ENCODE data around the gene SERINC5. TPM values are rescaled to one million over a fixed set of nuclear protein-coding genes. Genes with fewer than 3 reads are reported as not detected.
A peak's percentile ranks its signal among the peaks of the same experiment; 100 is the strongest.

SERINC5 gene
- total RNA-seq, 2 experiments from 2014 or later = 115 to 123 TPM

DNA sequence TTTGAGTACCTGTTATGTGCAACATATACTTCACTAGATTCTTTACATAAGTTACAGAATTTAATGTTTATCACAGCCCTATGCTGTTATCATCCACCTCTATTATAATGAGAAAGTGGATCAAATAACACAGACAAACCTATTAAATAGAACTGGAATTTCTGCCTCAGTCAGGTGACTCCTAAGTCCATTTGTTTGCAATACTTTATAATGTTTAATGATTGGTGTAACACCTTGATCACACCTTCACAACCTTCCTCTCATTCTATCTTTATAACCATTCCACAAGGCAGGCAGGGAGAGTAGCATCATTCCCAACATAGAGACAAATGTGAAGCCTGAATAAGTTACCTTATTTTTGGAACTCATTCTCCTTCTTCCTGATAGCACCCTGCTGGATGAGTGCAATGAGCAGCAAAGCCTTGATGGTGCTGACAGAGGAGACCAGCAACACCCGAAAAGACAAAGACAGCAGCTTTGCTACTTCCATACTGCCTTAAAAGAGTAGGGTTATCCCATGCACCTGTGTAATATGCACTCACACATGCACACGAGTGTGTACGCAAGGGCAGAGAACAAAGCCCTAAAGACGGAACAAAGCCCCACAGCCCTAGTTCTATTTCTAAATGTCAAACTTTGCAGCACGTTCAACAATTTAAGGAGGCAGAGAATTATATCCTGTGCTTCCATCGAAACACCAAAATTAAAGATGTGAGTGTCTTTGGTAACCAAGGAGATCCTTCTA is 30.5 kb downstream of the SERINC5 start:
- peak overlapping the region; percentile 64 for H3K4me3 Mint-ChIP-seq
- no peak for DNase-seq
- CTCF ChIA-PET = no interaction called here

DNA sequence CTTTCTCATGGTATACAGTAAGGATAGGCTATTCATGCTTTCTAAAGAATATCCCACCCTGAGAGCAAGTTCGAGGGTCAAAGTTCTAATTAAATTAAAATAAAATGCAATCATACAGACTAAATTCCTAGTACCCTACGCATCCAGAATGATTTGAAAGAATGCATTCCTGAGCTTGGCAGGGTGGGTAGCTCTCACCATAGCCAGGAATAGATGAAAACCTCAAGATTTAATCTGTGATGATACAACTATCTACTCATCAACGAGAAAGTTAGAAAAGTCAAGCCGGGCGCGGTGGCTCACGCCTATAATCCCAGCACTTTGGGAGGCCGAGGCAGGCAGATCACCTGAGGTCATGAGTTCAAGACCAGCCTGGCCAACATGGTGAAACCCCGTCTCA is 32.3 kb downstream of the SERINC5 start:
- Mint-ChIP-seq H3K27me3 (no peaks in the 10 kb centered on the region), H3K4me3 (no peak overlapping the region), H3K36me3 (ENCODE audit: low read depth) (peaks cover 45% of the 10 kb centered on the region), H3K9me3 (no peaks in the 10 kb centered on the region), H3K4me1 (ENCODE audit: low read depth) (peaks cover 71% of the 10 kb centered on the region), H3K27ac (no peak overlapping the region)
- DNase-seq = no peak
- TF ChIP-seq, protein P1, sequence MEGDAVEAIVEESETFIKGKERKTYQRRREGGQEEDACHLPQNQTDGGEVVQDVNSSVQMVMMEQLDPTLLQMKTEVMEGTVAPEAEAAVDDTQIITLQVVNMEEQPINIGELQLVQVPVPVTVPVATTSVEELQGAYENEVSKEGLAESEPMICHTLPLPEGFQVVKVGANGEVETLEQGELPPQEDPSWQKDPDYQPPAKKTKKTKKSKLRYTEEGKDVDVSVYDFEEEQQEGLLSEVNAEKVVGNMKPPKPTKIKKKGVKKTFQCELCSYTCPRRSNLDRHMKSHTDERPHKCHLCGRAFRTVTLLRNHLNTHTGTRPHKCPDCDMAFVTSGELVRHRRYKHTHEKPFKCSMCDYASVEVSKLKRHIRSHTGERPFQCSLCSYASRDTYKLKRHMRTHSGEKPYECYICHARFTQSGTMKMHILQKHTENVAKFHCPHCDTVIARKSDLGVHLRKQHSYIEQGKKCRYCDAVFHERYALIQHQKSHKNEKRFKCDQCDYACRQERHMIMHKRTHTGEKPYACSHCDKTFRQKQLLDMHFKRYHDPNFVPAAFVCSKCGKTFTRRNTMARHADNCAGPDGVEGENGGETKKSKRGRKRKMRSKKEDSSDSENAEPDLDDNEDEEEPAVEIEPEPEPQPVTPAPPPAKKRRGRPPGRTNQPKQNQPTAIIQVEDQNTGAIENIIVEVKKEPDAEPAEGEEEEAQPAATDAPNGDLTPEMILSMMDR (IDR thresholded peaks at IDR 0.05) = no peak
- Histone ChIP-seq H3K36me3 (ENCODE audit: insufficient read depth, low read length) (peaks cover 17% of the 10 kb centered on the region), H3K27me3 (ENCODE audit: control insufficient read depth in 1 of 2, insufficient read depth in 2 of 2, low read length in 2 of 2) (no peaks in the 10 kb centered on the region), H3K4me3 (ENCODE audit: low read length) (no peak overlapping the region), H3K9me3 (ENCODE audit: control insufficient read depth in 1 of 2, insufficient read depth in 1 of 2, low read length in 2 of 2) (no peaks in the 10 kb centered on the region), H3K27ac (ENCODE audit: low read depth in 1 of 2, low read length in 2 of 2) (no peak overlapping the region), H3K4me1 (ENCODE audit: insufficient read depth, low read length) (peaks cover 76% of the 10 kb centered on the region)
- no peak for ATAC-seq (ENCODE audit: poor library complexity)
- ChIA-PET POLR2A (no interaction called here), CTCF (no interaction called here)
- intact Hi-C loops (cut with DNase I, micrococcal nuclease) = no loop called here

More for the DNA sequence above, 30.5 kb downstream of the SERINC5 start:
- Mint-ChIP-seq H3K4me1 (ENCODE audit: low read depth) (peaks cover 69% of the 10 kb centered on the region), H3K27ac (peak overlapping the region; percentile 91), H3K9me3 (no peaks in the 10 kb centered on the region), H3K27me3 (no peaks in the 10 kb centered on the region), H3K36me3 (ENCODE audit: low read depth) (peaks cover 41% of the 10 kb centered on the region)
- Histone ChIP-seq H3K9me3 (ENCODE audit: control insufficient read depth in 1 of 2, insufficient read depth in 1 of 2, low read length in 2 of 2) (no peaks in the 10 kb centered on the region), H3K27me3 (ENCODE audit: control insufficient read depth in 1 of 2, insufficient read depth in 2 of 2, low read length in 2 of 2) (no peaks in the 10 kb centered on the region), H3K4me1 (ENCODE audit: insufficient read depth, low read length) (peaks cover 72% of the 10 kb centered on the region), H3K4me3 (ENCODE audit: low read length) (no peak overlapping the region), H3K27ac (ENCODE audit: low read depth in 1 of 2, low read length in 2 of 2) (no peak overlapping the region), H3K36me3 (ENCODE audit: insufficient read depth, low read length) (peaks cover 12% of the 10 kb centered on the region)
- POLR2A ChIA-PET = no interaction called here
- no peak for ATAC-seq (ENCODE audit: poor library complexity)
- intact Hi-C loops (cut with DNase I, micrococcal nuclease) = no loop called here
- TF ChIP-seq, protein P1 (IDR thresholded peaks at IDR 0.05) = no peak

DNA sequence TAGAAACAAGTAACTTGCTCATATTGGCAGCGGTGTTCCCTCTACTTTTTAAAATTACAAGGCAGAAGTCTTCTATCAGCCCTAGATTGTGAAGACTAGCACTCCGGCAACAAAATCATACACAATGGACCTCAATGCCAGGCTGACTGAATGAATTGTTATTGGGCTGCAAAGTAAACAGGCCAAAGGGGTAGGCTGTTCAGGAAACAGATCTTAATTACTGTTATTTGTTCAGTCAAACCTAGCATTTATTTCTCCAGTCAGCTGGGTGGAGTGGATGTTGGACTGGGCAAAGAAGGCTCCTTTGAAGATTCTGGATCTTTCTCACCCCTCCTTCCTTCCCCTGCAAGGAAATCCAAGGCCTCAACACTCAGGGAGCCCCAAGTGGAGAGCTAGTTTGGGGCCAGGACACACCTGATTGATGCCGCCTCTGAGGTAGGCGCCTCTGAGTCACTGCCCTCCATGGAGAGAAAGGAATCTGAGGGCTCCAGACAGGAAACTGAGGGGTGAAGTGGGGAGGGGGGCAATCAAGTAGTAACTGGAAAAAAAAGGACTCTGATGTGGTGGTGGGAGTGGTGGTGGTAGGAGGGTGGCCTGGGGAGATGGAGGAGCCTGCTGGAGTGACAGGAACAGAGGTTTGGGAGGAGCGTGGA is 35.5 kb downstream of the SERINC5 start:
- Histone ChIP-seq H3K27ac (ENCODE audit: low read depth in 1 of 2, low read length in 2 of 2) (no peak overlapping the region), H3K4me3 (ENCODE audit: low read length) (no peak overlapping the region), H3K27me3 (ENCODE audit: control insufficient read depth in 1 of 2, insufficient read depth in 2 of 2, low read length in 2 of 2) (no peaks in the 10 kb centered on the region), H3K4me1 (ENCODE audit: insufficient read depth, low read length) (peaks cover 77% of the 10 kb centered on the region), H3K36me3 (ENCODE audit: insufficient read depth, low read length) (peaks cover 17% of the 10 kb centered on the region), H3K9me3 (ENCODE audit: control insufficient read depth in 1 of 2, insufficient read depth in 1 of 2, low read length in 2 of 2) (no peaks in the 10 kb centered on the region)
- TF ChIP-seq, protein P1 (IDR thresholded peaks at IDR 0.05) = no peak
- POLR2A ChIA-PET = interaction anchor here (3.0 kb wide), 1 partner anchor 35 kb away, joined by 24 read pairs; the partner anchor contains the start of gene SERINC5
- DNase-seq (peak in 2 of 14 experiments; percentile 30 to 46), ATAC-seq (ENCODE audit: poor library complexity) (no peak)
- intact Hi-C loops (cut with DNase I, micrococcal nuclease) = no loop called here
- Mint-ChIP-seq H3K4me1 (ENCODE audit: low read depth) (peaks cover 71% of the 10 kb centered on the region), H3K36me3 (ENCODE audit: low read depth) (peaks cover 57% of the 10 kb centered on the region), H3K9me3 (no peaks in the 10 kb centered on the region), H3K27me3 (no peaks in the 10 kb centered on the region), H3K4me3 (peak overlapping the region; percentile 60), H3K27ac (peak overlapping the region; percentile 96)
- CTCF ChIA-PET = no interaction called here

Data from CD4-positive, alpha-beta T cell (primary cell).